Measurements from ENCODE around the gene PAEP.

DNA sequence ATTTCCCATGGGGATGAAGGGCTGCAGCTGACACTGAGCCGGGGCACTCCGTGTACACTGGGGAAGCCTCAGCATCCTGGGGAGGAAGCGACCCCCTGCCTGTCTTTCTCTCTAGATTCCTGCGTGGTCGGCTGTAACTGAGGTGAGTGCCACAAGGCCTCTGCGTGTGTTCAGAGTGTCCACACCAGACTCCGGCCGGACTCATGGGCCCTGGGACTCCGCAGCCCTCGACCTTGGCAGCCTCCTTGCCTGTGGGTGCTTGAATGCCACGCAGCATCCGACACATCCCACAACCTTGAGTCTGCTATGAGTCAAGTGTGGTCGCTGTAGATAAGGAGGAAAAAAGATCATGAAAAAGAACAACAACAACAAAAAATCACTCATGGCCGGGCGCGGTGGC, 23.4 kb downstream of the PAEP start:
- TF ChIP-seq POLR2A (IDR thresholded peaks at IDR 0.05): no peak
- no peak for TF ChIP-seq EP300 (IDR thresholded peaks at IDR 0.05)
- TF ChIP-seq POLR2AphosphoS5 (IDR thresholded peaks at IDR 0.05): no peak
